Small intestine (tissue), 7 donors: ENCODE data around the gene KRTAP5-8. TPM values are rescaled to one million over a fixed set of nuclear protein-coding genes. Genes with fewer than 3 reads are reported as not detected.
A peak's percentile ranks its signal among the peaks of the same experiment; 100 is the strongest.

ENCODE experiments used
- DNase-seq, 2 donors: peaks; one replicate each; pipeline versions ENCODE4 v3.0.0 to v3.0.0-alpha.2; 2013
- FAIRE-seq: peaks from 2 replicates; lab custom pipeline; 2012; peaks lifted over from hg19 to GRCh38; lab: Jason Lieb, UNC
- H3K27ac ChIP-seq, 3 donors: one replicate each; pipeline ENCODE4 v1.5.1; 2013; ENCODE audit warnings: low read length in 2 of 3, mild to moderate bottlenecking in 2 of 3, control low read depth in 1 of 3, inconsistent platforms in 1 of 3, low read depth in 1 of 3, moderate library complexity in 1 of 3
- H3K27me3 ChIP-seq, 3 donors: one replicate each; pipeline ENCODE4 v1.6.1; 2013; ENCODE audit warnings: low read length in 3 of 3, inconsistent platforms in 1 of 3; ENCODE audit not compliant: control insufficient read depth in 3 of 3, insufficient read depth in 3 of 3
- H3K36me3 ChIP-seq, 3 donors: one replicate each; pipeline ENCODE4 v1.6.1; 2013; ENCODE audit warnings: low read length in 3 of 3, inconsistent platforms in 1 of 3, low read depth in 1 of 3, mild to moderate bottlenecking in 1 of 3, moderate library complexity in 1 of 3; ENCODE audit not compliant: control insufficient read depth in 3 of 3, insufficient read depth in 2 of 3
- H3K4me1 ChIP-seq, 3 donors: one replicate each; pipeline ENCODE4 v1.6.1; 2013; ENCODE audit warnings: low read length in 2 of 3, inconsistent platforms in 1 of 3, low read depth in 1 of 3, mild to moderate bottlenecking in 1 of 3, moderate library complexity in 1 of 3; ENCODE audit not compliant: control insufficient read depth in 3 of 3, insufficient read depth in 2 of 3
- H3K4me3 ChIP-seq, 3 donors: one replicate each; pipeline ENCODE4 v1.5.1; 2013; ENCODE audit warnings: low read length in 3 of 3, control low read depth in 1 of 3, inconsistent platforms in 1 of 3, low read depth in 1 of 3, mild to moderate bottlenecking in 1 of 3, moderate library complexity in 1 of 3
- H3K9me3 ChIP-seq, 2 donors: one replicate each; pipeline ENCODE4 v1.6.1; 2013; ENCODE audit warnings: low read depth in 1 of 2, low read length in 1 of 2; ENCODE audit not compliant: control insufficient read depth in 2 of 2, insufficient read depth in 1 of 2
- WGBS, 3 donors: extraction: QIAGEN DNeasy Blood & Tissue Kit; methylation state at CpG; one replicate each; pipeline ENCODE4 v1.1.7; 2013; 5-methylcytosine and 5-hydroxymethylcytosine counted together
- polyA plus RNA-seq, 4 donors: library from polyadenylated mRNA; stranded (reverse) in 3 of 4; unstranded in 1 of 4; fragments of 200-250 nt in 3 of 4; fragments of 120-200 nt in 1 of 4; gene quantifications; one replicate each; pipeline versions ENCODE4 v1.2.1 to v1.2.3, GENCODE V29; 2013
- donor health status: healthy with polysubstance abuse.
- donor health status: control.
- donor health status: control.
- donor health status: Bipolar disorder and iron deficiency.
- donor health status: healthy.

KRTAP5-8 gene
- polyA plus RNA-seq, 4 donors, result 0.13 to 0.16 TPM; not detected in 2

DNA sequence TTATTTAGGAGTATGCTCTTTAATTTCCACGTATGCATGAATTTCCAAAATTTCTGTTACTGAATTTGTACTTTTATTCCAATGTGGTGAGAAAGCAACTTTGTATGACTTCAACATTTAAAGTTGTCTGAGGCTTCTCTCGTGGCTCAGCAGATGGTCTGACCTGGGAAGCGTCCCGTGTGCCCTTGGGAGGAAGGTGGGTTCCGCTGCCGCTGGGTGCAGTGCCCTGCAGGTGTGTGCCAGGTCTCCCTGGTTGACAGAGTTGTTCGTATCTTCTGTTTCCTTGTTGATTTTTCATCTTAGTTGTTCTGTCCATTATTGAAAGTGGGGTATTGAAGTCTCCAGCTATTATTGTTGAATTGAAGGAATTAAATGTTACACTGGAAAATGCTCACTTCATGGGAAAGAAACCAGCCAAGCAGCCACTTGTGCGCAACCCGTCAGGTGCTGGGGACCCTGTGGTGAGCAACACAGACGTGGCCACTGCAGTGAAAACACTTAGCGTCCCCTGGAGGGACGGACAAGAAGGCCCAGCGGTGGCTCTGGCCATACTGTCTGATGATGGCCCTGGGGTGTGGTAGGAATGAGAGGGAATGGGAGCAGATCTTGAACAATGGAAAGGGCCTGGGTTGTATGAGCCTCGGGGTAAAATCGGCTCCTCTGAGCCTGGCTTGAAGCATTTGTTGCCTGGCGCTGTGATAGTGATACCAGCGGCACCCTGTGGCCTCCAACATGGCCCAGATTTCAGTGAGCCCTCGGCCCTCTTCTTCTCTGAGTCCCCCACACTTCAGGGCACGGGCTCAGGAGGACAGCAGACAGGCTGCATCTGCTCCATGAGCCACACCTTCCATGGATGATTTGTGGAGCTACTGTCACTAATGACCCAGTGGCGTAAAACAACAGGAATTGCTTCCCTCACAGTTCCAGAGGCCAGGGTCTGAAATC lies 42.3 kb upstream of the KRTAP5-8 start:
- FAIRE-seq, result no peak
- no peak for DNase-seq
- WGBS, 3 donors, result 95% methylated on average over 20 of the region's 20 CpGs

DNA sequence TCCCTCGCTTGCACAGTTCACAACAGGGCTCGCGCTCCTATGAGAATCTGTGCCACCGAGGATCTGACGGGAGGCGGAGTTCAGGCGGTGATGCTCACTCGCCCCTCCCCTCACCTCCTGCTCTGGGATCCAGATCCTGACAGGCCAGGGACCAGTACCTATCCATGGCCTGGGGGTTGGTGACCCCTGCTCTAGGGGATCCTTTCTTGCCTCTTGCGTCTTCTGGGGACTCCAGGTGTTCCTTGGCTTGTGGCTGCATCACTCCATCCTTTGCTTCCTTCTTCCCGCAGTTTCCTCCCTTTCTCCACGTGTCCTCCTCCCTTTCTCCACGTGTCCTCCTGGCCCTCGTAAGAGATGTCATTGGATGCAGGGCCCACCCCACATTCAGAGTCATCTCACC lies 41.4 kb upstream of the KRTAP5-8 start:
- Histone ChIP-seq H3K4me3 (no peak overlapping the region), H3K4me1 (no peaks in the 10 kb centered on the region), H3K36me3 (peaks cover 22 to 80% (median 38%) of the 10 kb centered on the region in 3 donors), H3K27me3 (no peaks in the 10 kb centered on the region), H3K27ac (no peak overlapping the region), H3K9me3 (no peaks in the 10 kb centered on the region)
- no peak for FAIRE-seq
- DNase-seq, result no peak
- WGBS, 3 donors, result 97 to 98% (median 97%) methylated on average over 13 of the region's 13 CpGs

More for the DNA sequence above, 42.3 kb upstream of the KRTAP5-8 start:
- no peaks in the 10 kb centered on the region for H3K27me3 ChIP-seq
- H3K9me3 ChIP-seq, result no peaks in the 10 kb centered on the region
- no peaks in the 10 kb centered on the region for H3K4me1 ChIP-seq
- H3K27ac ChIP-seq, result no peak overlapping the region
- peaks cover 22 to 80% (median 43%) of the 10 kb centered on the region in 3 donors for H3K36me3 ChIP-seq
- H3K4me3 ChIP-seq, result no peak overlapping the region

DNA sequence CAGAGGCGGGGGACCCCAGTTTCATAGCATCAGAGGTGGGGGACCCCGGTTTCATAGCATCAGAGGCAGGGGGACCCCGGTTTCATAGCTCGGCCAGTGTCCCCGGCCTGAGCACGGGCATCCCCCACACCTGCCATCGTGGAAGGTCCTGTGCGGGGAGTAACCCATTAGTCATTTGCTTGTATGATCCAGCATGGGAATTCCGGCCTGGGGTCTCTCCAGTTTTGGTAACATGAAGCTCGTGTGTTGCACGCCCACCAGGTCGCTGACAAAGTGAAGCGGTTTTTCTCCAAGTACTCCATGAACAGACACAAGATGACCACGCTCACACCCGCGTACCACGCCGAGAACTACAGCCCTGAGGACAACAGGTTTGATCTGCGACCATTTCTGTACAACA lies 39.7 kb upstream of the KRTAP5-8 start:
- H3K27me3 ChIP-seq, result no peaks in the 10 kb centered on the region
- FAIRE-seq, result no peak
- H3K4me3 ChIP-seq, result no peak overlapping the region
- DNase-seq, result no peak
- no peaks in the 10 kb centered on the region for H3K4me1 ChIP-seq
- H3K36me3 ChIP-seq, result peaks cover 24 to 80% (median 30%) of the 10 kb centered on the region in 3 donors
- H3K27ac ChIP-seq, result no peak overlapping the region
- H3K9me3 ChIP-seq, result no peaks in the 10 kb centered on the region
- WGBS, 3 donors, result 94 to 97% (median 96%) methylated on average over 19 of the region's 19 CpGs

DNA sequence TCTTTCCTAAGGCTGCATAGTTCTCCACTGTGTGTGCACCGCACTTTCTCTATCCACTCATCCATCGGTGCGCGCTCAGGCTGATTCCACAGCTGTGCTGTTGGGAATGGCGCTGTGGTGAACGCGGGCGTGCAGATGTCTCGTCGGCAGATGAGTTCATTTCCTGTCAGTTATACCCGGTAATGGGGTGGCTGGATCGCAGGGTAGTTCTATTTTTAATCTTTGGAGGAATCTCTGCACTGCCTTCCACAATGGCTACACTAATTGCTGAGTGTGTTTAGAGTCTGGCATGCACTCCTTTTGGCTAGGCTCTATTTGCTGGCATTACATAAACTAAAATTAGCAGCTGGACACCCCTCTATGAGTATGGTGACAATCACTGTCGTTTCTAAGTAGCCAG lies 38.7 kb upstream of the KRTAP5-8 start:
- peaks cover 23 to 81% (median 27%) of the 10 kb centered on the region in 3 donors for H3K36me3 ChIP-seq
- FAIRE-seq (no peak), DNase-seq (no peak)
- no peak overlapping the region for H3K27ac ChIP-seq
- H3K4me1 ChIP-seq, result no peaks in the 10 kb centered on the region
- no peaks in the 10 kb centered on the region for H3K9me3 ChIP-seq
- H3K4me3 ChIP-seq, result no peak overlapping the region
- H3K27me3 ChIP-seq, result no peaks in the 10 kb centered on the region
- 70 to 93% (median 88%) methylated on average over 13 of the region's 13 CpGs for WGBS, 3 donors

DNA sequence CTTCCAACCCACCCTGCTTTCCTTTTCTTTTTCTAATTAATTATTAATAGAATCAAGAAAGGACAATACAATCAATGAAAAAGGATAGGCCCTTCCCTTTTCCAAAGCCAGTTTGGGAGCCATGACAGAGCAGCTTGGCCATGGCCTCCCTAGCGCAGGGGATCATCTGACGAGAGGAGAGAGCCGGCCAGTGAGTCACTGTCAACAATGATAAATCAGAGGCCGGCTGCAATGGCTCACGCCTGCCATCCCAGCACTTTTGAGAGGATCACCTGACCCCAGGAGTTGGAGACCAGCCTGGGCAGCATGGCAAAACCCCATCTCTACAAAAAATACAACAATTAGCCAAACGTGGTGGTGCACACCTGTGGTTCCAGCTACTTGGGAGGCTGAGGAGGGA lies 38.3 kb upstream of the KRTAP5-8 start:
- DNase-seq (no peak), FAIRE-seq (no peak)
- Histone ChIP-seq H3K27me3 (no peaks in the 10 kb centered on the region), H3K27ac (no peak overlapping the region), H3K9me3 (no peaks in the 10 kb centered on the region), H3K4me1 (no peaks in the 10 kb centered on the region), H3K36me3 (peaks cover 25 to 81% (median 27%) of the 10 kb centered on the region in 3 donors), H3K4me3 (no peak overlapping the region)
- WGBS, 3 donors, result 90 to 95% (median 93%) methylated on average over 6 of the region's 6 CpGs

DNA sequence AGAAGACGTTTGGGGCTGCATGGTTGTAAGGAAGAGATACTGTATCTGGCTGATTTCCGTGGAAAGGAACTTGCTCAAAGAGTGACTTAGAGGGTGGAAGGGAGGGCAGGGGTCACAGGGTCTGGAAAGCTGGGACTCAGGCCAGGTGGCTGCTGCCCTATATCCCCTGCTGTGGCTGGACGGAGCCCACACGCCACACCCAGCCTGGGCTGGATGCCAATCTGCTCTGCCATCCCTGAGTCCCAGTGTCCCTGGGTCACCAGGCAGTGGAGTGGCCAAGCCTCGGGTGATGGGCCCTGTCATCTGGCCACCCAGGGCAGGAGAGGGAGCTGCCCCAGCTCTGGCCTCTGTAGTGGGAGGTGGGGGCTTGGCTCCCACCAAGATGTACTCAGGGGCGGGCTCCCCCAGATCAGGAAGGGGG lies 37.2 kb upstream of the KRTAP5-8 start:
- H3K4me1 ChIP-seq, result no peaks in the 10 kb centered on the region
- peak in 1 of 2 donors; percentile 38 for DNase-seq
- no peaks in the 10 kb centered on the region for H3K27me3 ChIP-seq
- WGBS, 3 donors, result 42 to 52% (median 48%) methylated on average over 6 of the region's 6 CpGs
- H3K27ac ChIP-seq, result no peak overlapping the region
- H3K36me3 ChIP-seq, result peaks cover 21 to 75% (median 27%) of the 10 kb centered on the region in 3 donors
- no peak overlapping the region for H3K4me3 ChIP-seq
- no peaks in the 10 kb centered on the region for H3K9me3 ChIP-seq
- FAIRE-seq, result no peak

DNA sequence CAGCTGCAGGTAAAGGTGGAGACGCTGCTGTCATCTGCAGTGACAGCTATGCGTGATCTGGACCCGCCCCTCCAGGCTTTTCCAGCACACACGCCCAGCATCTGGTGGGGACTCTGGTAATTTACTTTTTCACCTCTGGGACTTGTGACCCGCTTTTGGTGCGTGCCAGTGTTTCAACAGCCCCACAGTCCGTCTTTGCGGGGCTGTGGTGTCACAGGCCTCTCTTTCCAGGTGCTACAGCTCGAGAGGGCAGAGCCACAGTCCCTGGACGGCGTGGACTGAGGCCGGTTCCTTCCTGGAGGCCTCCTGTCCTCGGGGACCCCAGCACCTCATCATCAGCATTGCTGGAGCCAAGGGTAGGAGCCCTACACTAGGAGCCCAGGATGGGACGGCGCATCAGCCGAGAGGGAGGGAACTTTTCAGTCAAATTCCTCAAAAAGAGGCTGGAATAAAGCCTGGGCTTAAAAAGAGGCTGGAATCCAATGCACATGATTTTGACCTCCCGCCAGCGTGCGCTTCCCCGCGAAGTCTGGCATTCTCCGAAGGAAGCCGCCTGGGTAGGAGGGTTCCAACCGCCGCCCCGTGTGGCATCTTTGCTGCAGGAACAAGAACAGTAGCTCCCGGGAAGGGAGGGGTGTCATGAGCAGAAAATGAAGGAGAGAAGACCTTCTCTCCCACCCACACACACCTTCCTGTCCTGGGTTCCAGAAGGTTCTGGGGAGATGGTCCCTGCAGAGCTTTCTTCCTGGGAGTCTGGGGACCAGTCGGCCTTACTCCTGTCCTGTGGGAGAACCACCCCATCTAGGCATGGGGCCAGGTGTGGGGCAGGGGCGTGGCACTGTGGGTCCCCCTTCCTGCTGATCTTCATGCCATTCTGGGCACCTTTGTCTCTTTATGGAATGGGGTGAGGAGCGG lies 36.5 kb upstream of the KRTAP5-8 start:
- FAIRE-seq (no peak), DNase-seq (no peak)
- Histone ChIP-seq H3K4me1 (no peaks in the 10 kb centered on the region), H3K9me3 (no peaks in the 10 kb centered on the region), H3K36me3 (peaks cover 14 to 74% (median 24%) of the 10 kb centered on the region in 3 donors), H3K27me3 (no peaks in the 10 kb centered on the region), H3K27ac (no peak overlapping the region), H3K4me3 (no peak overlapping the region)
- WGBS, 3 donors, result 90 to 92% (median 91%) methylated on average over 30 of the region's 30 CpGs

DNA sequence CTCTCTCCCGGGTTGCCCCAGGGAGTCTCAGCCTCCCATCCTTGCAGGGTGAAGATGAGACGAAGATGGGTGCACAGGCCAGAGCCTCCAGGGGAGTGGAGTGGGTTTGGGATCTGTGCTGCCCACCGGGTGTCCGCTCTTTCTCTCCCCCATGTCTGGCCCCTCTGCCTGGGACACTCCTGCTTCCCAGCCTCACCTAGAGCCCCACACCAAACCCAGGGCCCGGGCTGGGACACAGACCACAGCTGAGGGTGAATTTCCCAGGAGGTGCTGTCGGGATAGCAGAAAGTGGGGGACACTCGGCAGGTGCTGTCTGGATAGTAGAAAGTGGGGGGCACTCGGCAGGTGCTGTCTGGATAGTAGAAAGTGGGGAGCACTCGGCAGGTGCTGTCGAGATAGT lies 35.8 kb upstream of the KRTAP5-8 start:
- no peak overlapping the region for H3K27ac ChIP-seq
- H3K36me3 ChIP-seq, result peaks cover 11 to 70% (median 23%) of the 10 kb centered on the region in 3 donors
- no peaks in the 10 kb centered on the region for H3K4me1 ChIP-seq
- H3K27me3 ChIP-seq, result no peaks in the 10 kb centered on the region
- no peak overlapping the region for H3K4me3 ChIP-seq
- no peaks in the 10 kb centered on the region for H3K9me3 ChIP-seq
- no peak for FAIRE-seq
- no peak for DNase-seq
- 93 to 97% (median 97%) methylated on average over 10 of the region's 10 CpGs for WGBS, 3 donors
